CD4-positive, alpha-beta T cell treated with Interleukin-4 for 1 hour (primary cell): ENCODE measurements around the gene HOXA1.

Experiments used
- DNase-seq, 2 donors: peaks; one replicate each; pipeline ENCODE4 v3.0.0-alpha.2; 2020 to 2022

The HOXA1 gene

GRCh38 chr7:27095897-27096767 lies at the start of gene HOXA1:
Gene HOXA1, minus strand, starts transcription at chr7:27096000. Its CDS starts 88 bp downstream, at chr7:27095912.
- peak; percentile 84 to 87 for DNase-seq

- DNase-seq = no peak
These were observed 49.5 kb upstream of the HOXA1 start for GRCh38 chr7:27145165-27145913.

GRCh38 chr7:27144781-27145164 lies 49.0 kb upstream of the HOXA1 start:
- no peak for DNase-seq

GRCh38 chr7:27143950-27144780 lies 48.4 kb upstream of the HOXA1 start:
- no peak for DNase-seq

GRCh38 chr7:27143023-27143949 lies 47.5 kb upstream of the HOXA1 start, which contains the start of gene HOXA5:
Gene HOXA5, minus strand, starts transcription at chr7:27143681. Its CDS starts 74 bp downstream, at chr7:27143607.
- peak in 1 of 2 donors; percentile 63 for DNase-seq

GRCh38 chr7:27142580-27143022 lies 46.8 kb upstream of the HOXA1 start:
- no peak for DNase-seq

- no peak for DNase-seq
These were observed 46.3 kb upstream of the HOXA1 start for GRCh38 chr7:27141923-27142579.

- DNase-seq = no peak
These were observed 45.5 kb upstream of the HOXA1 start for GRCh38 chr7:27141137-27141922.

GRCh38 chr7:27140126-27140857 lies 44.5 kb upstream of the HOXA1 start:
- no peak for DNase-seq

- no peak for DNase-seq
These were observed 43.7 kb upstream of the HOXA1 start for GRCh38 chr7:27139334-27140125.

GRCh38 chr7:27138985-27139333 lies 43.2 kb upstream of the HOXA1 start:
- no peak for DNase-seq

GRCh38 chr7:27138472-27138871 lies 42.7 kb upstream of the HOXA1 start:
- DNase-seq = no peak

- DNase-seq = no peak
These were observed 42.0 kb upstream of the HOXA1 start for GRCh38 chr7:27137640-27138315.

GRCh38 chr7:27134392-27134791 lies 38.6 kb upstream of the HOXA1 start:
- no peak for DNase-seq

- no peak for DNase-seq
These were observed 37.8 kb upstream of the HOXA1 start for GRCh38 chr7:27133409-27134231.

GRCh38 chr7:27132978-27133377 lies 37.2 kb upstream of the HOXA1 start:
- no peak for DNase-seq

- DNase-seq = no peak
These were observed 36.4 kb upstream of the HOXA1 start for GRCh38 chr7:27132214-27132613.
